HUES6 (cell line): ENCODE data around the gene DDIT4.

Source experiments
- H3K27ac ChIP-seq: 2 replicates; pipeline ENCODE4 v1.7.0; 2013; ENCODE audit warnings: low read depth, mild to moderate bottlenecking, low read length, inconsistent platforms
- H3K27me3 ChIP-seq: 2 replicates; pipeline ENCODE4 v1.6.1; 2013; ENCODE audit warnings: low read length; ENCODE audit not compliant: control insufficient read depth, insufficient read depth
- H3K36me3 ChIP-seq: 2 replicates; pipeline ENCODE4 v1.6.1; 2013; ENCODE audit warnings: low read length; ENCODE audit not compliant: control insufficient read depth, insufficient read depth
- H3K4me1 ChIP-seq: 2 replicates; pipeline ENCODE4 v1.6.1; 2013; ENCODE audit warnings: low read length; ENCODE audit not compliant: control insufficient read depth, insufficient read depth
- H3K4me3 ChIP-seq: 2 replicates; pipeline ENCODE4 v1.5.1; 2013; ENCODE audit warnings: low read depth, low read length
- H3K9ac ChIP-seq: one replicate; pipeline ENCODE4 v1.6.1; 2013; ENCODE audit warnings: mild to moderate bottlenecking, low read length
- H3K9me3 ChIP-seq: 2 replicates; pipeline ENCODE4 v1.6.1; 2013; ENCODE audit warnings: low read depth, low read length; ENCODE audit not compliant: control insufficient read depth, insufficient read depth

The DDIT4 gene

GRCh38 chr10:72322280-72323058 is 48.7 kb downstream of the DDIT4 start:
- peak overlapping the region; percentile 7 for H3K9ac ChIP-seq
- H3K36me3 ChIP-seq, result no peaks in the 10 kb centered on the region
- no peak overlapping the region for H3K27ac ChIP-seq
- peaks cover 49% of the 10 kb centered on the region for H3K4me1 ChIP-seq
- no peak overlapping the region for H3K4me3 ChIP-seq
- no peaks in the 10 kb centered on the region for H3K9me3 ChIP-seq
- no peaks in the 10 kb centered on the region for H3K27me3 ChIP-seq

GRCh38 chr10:72323108-72323749 is 49.5 kb downstream of the DDIT4 start:
- no peaks in the 10 kb centered on the region for H3K36me3 ChIP-seq
- no peaks in the 10 kb centered on the region for H3K27me3 ChIP-seq
- H3K4me1 ChIP-seq, result peaks cover 53% of the 10 kb centered on the region
- no peak overlapping the region for H3K4me3 ChIP-seq
- H3K9me3 ChIP-seq, result no peaks in the 10 kb centered on the region
- H3K9ac ChIP-seq, result no peak overlapping the region
- no peak overlapping the region for H3K27ac ChIP-seq

- Histone ChIP-seq H3K36me3 (no peaks in the 10 kb centered on the region), H3K4me1 (peaks cover 56% of the 10 kb centered on the region), H3K27me3 (no peaks in the 10 kb centered on the region), H3K27ac (no peak overlapping the region), H3K9ac (no peak overlapping the region), H3K4me3 (no peak overlapping the region), H3K9me3 (no peaks in the 10 kb centered on the region)
Measured at GRCh38 chr10:72323771-72324191, 50.1 kb downstream of the DDIT4 start.
